K562 (cell line): ENCODE data around the gene S100A9. TPM values are rescaled to one million over a fixed set of nuclear protein-coding genes. Genes with fewer than 3 reads are reported as not detected.

Source experiments
- EP300 ChIP-seq: IDR thresholded peaks from 2 replicates; pipeline ENCODE4 v1.6.1; 2012; ENCODE audit warnings: low read length, improper control_type of control experiment
- ETV1 ChIP-seq: fragments of 450-650 bp; conservative IDR thresholded peaks from 2 replicates; pipeline ENCODE4 v1.6.1; 2016; ENCODE audit warnings: missing genetic modification characterization, control low read depth, low read depth, missing compliant biosample characterization
- HDAC1 ChIP-seq, 2 experiments: fragments of 450-650 bp; IDR thresholded peaks; 2 replicates each; pipeline ENCODE4 v1.6.1; 2016 to 2017; ENCODE audit warnings: inconsistent platforms in 1 of 2, mild to moderate bottlenecking in 1 of 2, moderate library complexity in 1 of 2
- ILK ChIP-seq: fragments of 450-650 bp; IDR thresholded peaks from 2 replicates; pipeline ENCODE4 v1.6.1; 2016; ENCODE audit warnings: missing genetic modification characterization, low read depth, mild to moderate bottlenecking, missing compliant biosample characterization, moderate library complexity, borderline replicate concordance
- PHF21A ChIP-seq: fragments of 450-650 bp; IDR thresholded peaks from 2 replicates; pipeline ENCODE4 v1.6.1; 2017; ENCODE audit warnings: low read depth, borderline replicate concordance
- SIN3A ChIP-seq, 2 experiments: fragments of 150-350 bp in 1 of 2; IDR thresholded peaks; 2 replicates each; pipeline ENCODE4 v1.6.1; 2011 to 2016; ENCODE audit warnings: borderline replicate concordance in 2 of 2, low read depth in 2 of 2, low read length in 2 of 2, mild to moderate bottlenecking in 2 of 2, moderate library complexity in 2 of 2; ENCODE audit not compliant: control insufficient read depth in 1 of 2
- SMARCC2 ChIP-seq: fragments of 450-650 bp; IDR thresholded peaks from 2 replicates; pipeline ENCODE4 v1.6.1; 2017; ENCODE audit warnings: antibody characterized with exemption, moderate library complexity, mild to moderate bottlenecking, low read depth
- SP2 ChIP-seq: IDR thresholded peaks from 2 replicates; pipeline ENCODE4 v1.6.1; 2011; ENCODE audit warnings: mild to moderate bottlenecking, low read depth, low read length, moderate library complexity; ENCODE audit not compliant: poor library complexity, severe bottlenecking; ENCODE audit errors: extremely low read depth
- XRCC4 ChIP-seq: IDR thresholded peaks from one replicate; pipeline ENCODE4 v1.6.1; 2011; ENCODE audit not compliant: insufficient read depth, insufficient read length; ENCODE audit errors: extremely low read depth
- polyA plus RNA-seq, 8 experiments: library from polyadenylated mRNA; depleted of rRNA in 4 of 8; stranded (reverse) in 5 of 8; unstranded in 3 of 8; fragments of >200 nt; fragmentation: Nextera tagmentation in 2 of 8; fragmentation: Illumina TruSeq in 1 of 8; extraction: Ambion mirVana in 2 of 8; extraction: Trizol in 1 of 8; gene quantifications; 2 replicates each; pipeline versions ENCODE4 v1.2.1 to v1.2.3, GENCODE V29; 2011 to 2014; ENCODE audit warnings: inconsistent platforms in 1 of 8, missing spikeins in 1 of 8
- total RNA-seq, 7 experiments: library from RNA; depleted of rRNA in 6 of 7; stranded (reverse); fragments of >200 nt in 6 of 7; fragmentation: Illumina TruSeq in 2 of 7; extraction: Trizol in 2 of 7; gene quantifications; 2 replicates each; pipeline versions ENCODE4 v1.2.1 to v1.2.3, GENCODE V29; 2011 to 2021; ENCODE audit warnings: low replicate concordance in 1 of 7
- TF ChIP-seq, protein P1 (sequence below): sonication (generic); formaldehyde crosslinking; IDR thresholded peaks from 2 replicates; pipeline ENCODE4 v1.9.0; 2022; ENCODE audit warnings: mild to moderate bottlenecking, missing genetic modification reagents
- TF ChIP-seq, protein P2 (sequence below): fragments of 450-650 bp; IDR thresholded peaks from 2 replicates; pipeline ENCODE4 v1.6.1; 2016; ENCODE audit warnings: mild to moderate bottlenecking, moderate library complexity
- TF ChIP-seq, protein P3 (sequence below): fragments of 250-450 bp; sonication (Bioruptor Pico); IDR thresholded peaks from 2 replicates; pipeline ENCODE4 v1.4.0; 2020

The S100A9 gene
- total and polyA plus RNA-seq, 9 of the 15 experiments (the other 6 are each of a cell fraction or from before 2014, with no cell fraction given): 0.80 TPM; not detected in 8

DNA sequence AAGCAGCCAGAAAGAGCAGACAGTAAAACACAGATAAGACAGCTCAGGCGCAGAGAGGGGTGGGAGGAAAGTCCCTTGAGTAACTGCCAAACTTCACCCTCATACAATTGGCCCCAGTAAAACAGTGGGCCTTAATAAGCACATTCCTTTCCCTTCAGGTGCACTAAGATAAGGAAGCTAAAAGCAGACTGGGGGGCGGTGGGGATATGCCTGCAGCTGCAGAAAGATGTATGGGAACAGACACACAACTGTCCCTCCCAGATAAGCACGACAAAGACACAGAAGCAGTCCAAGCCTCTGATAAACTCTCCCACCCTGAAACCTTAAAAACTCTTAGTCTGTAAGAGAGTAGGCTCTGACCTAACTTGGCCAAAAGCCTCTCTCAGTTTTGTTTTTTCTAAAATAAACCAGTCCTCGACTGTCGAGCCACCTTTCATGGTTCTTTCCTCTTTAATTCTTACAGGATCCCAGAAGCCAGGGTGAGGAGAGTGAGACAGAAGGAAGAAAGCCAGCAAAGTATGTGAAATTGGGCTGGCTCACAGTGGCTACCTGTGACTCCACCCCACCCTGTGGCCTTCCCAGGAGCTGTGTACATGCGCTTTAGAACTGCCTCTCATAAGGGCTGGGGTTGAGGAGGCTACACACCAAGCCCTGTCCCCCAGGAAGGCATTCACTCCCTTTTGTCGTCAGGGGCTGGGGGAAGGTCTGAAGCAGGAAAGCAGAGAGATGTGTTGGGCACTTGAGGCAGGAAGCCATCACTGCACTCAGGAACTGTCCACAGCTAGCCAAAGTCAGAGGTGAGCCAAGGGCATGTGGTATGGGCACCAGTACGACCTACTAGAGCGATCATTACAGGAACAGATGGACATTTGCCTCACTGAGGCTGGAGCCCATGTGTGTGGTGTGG is 13.6 kb upstream of the S100A9 start (continued):
- TF ChIP-seq, protein P1, sequence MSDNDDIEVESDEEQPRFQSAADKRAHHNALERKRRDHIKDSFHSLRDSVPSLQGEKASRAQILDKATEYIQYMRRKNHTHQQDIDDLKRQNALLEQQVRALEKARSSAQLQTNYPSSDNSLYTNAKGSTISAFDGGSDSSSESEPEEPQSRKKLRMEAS (CRISPR knock-in tag): peak; percentile 59
- TF ChIP-seq XRCC4 (no peak), ILK (tag) (no peak), SMARCC2 (peak; percentile 96), EP300 (peak; percentile 98), ETV1 (peak; percentile 88), PHF21A (peak; percentile 86; the same call in 1 of the 2 replicates), HDAC1 (IDR thresholded peaks at IDR 0.05) (peak; percentile 90 to 99; a peak in 2 of 4 replicates), SIN3A (IDR thresholded peaks at IDR 0.05; ENCODE audit: borderline replicate concordance in 2 of 2, control insufficient read depth in 1 of 2, low read depth in 2 of 2, low read length in 2 of 2) (no peak), SP2 (no peak)
- TF ChIP-seq, protein P2, sequence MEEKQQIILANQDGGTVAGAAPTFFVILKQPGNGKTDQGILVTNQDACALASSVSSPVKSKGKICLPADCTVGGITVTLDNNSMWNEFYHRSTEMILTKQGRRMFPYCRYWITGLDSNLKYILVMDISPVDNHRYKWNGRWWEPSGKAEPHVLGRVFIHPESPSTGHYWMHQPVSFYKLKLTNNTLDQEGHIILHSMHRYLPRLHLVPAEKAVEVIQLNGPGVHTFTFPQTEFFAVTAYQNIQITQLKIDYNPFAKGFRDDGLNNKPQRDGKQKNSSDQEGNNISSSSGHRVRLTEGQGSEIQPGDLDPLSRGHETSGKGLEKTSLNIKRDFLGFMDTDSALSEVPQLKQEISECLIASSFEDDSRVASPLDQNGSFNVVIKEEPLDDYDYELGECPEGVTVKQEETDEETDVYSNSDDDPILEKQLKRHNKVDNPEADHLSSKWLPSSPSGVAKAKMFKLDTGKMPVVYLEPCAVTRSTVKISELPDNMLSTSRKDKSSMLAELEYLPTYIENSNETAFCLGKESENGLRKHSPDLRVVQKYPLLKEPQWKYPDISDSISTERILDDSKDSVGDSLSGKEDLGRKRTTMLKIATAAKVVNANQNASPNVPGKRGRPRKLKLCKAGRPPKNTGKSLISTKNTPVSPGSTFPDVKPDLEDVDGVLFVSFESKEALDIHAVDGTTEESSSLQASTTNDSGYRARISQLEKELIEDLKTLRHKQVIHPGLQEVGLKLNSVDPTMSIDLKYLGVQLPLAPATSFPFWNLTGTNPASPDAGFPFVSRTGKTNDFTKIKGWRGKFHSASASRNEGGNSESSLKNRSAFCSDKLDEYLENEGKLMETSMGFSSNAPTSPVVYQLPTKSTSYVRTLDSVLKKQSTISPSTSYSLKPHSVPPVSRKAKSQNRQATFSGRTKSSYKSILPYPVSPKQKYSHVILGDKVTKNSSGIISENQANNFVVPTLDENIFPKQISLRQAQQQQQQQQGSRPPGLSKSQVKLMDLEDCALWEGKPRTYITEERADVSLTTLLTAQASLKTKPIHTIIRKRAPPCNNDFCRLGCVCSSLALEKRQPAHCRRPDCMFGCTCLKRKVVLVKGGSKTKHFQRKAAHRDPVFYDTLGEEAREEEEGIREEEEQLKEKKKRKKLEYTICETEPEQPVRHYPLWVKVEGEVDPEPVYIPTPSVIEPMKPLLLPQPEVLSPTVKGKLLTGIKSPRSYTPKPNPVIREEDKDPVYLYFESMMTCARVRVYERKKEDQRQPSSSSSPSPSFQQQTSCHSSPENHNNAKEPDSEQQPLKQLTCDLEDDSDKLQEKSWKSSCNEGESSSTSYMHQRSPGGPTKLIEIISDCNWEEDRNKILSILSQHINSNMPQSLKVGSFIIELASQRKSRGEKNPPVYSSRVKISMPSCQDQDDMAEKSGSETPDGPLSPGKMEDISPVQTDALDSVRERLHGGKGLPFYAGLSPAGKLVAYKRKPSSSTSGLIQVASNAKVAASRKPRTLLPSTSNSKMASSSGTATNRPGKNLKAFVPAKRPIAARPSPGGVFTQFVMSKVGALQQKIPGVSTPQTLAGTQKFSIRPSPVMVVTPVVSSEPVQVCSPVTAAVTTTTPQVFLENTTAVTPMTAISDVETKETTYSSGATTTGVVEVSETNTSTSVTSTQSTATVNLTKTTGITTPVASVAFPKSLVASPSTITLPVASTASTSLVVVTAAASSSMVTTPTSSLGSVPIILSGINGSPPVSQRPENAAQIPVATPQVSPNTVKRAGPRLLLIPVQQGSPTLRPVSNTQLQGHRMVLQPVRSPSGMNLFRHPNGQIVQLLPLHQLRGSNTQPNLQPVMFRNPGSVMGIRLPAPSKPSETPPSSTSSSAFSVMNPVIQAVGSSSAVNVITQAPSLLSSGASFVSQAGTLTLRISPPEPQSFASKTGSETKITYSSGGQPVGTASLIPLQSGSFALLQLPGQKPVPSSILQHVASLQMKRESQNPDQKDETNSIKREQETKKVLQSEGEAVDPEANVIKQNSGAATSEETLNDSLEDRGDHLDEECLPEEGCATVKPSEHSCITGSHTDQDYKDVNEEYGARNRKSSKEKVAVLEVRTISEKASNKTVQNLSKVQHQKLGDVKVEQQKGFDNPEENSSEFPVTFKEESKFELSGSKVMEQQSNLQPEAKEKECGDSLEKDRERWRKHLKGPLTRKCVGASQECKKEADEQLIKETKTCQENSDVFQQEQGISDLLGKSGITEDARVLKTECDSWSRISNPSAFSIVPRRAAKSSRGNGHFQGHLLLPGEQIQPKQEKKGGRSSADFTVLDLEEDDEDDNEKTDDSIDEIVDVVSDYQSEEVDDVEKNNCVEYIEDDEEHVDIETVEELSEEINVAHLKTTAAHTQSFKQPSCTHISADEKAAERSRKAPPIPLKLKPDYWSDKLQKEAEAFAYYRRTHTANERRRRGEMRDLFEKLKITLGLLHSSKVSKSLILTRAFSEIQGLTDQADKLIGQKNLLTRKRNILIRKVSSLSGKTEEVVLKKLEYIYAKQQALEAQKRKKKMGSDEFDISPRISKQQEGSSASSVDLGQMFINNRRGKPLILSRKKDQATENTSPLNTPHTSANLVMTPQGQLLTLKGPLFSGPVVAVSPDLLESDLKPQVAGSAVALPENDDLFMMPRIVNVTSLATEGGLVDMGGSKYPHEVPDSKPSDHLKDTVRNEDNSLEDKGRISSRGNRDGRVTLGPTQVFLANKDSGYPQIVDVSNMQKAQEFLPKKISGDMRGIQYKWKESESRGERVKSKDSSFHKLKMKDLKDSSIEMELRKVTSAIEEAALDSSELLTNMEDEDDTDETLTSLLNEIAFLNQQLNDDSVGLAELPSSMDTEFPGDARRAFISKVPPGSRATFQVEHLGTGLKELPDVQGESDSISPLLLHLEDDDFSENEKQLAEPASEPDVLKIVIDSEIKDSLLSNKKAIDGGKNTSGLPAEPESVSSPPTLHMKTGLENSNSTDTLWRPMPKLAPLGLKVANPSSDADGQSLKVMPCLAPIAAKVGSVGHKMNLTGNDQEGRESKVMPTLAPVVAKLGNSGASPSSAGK: no peak
- TF ChIP-seq, protein P3, sequence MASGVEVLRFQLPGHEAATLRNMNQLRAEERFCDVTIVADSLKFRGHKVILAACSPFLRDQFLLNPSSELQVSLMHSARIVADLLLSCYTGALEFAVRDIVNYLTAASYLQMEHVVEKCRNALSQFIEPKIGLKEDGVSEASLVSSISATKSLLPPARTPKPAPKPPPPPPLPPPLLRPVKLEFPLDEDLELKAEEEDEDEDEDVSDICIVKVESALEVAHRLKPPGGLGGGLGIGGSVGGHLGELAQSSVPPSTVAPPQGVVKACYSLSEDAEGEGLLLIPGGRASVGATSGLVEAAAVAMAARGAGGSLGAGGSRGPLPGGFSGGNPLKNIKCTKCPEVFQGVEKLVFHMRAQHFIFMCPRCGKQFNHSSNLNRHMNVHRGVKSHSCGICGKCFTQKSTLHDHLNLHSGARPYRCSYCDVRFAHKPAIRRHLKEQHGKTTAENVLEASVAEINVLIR (CRISPR knock-in tag): peak; percentile 60; the same call in 1 of the 2 replicates
